GM03348 (cell line): ENCODE results near the gene KRTAP1-1.
A peak's percentile ranks its signal among the peaks of the same experiment; 100 is the strongest.
"Not testable (repeated sequence)": the region's sequence is repeated elsewhere in the genome, so short reads cannot be mapped to it uniquely, and the experiment has no call there.

Source experiments
- DNase-seq: peaks from one replicate; pipeline ENCODE4 v3.0.0; 2012; ENCODE audit warnings: low spot score

The KRTAP1-1 gene

DNA sequence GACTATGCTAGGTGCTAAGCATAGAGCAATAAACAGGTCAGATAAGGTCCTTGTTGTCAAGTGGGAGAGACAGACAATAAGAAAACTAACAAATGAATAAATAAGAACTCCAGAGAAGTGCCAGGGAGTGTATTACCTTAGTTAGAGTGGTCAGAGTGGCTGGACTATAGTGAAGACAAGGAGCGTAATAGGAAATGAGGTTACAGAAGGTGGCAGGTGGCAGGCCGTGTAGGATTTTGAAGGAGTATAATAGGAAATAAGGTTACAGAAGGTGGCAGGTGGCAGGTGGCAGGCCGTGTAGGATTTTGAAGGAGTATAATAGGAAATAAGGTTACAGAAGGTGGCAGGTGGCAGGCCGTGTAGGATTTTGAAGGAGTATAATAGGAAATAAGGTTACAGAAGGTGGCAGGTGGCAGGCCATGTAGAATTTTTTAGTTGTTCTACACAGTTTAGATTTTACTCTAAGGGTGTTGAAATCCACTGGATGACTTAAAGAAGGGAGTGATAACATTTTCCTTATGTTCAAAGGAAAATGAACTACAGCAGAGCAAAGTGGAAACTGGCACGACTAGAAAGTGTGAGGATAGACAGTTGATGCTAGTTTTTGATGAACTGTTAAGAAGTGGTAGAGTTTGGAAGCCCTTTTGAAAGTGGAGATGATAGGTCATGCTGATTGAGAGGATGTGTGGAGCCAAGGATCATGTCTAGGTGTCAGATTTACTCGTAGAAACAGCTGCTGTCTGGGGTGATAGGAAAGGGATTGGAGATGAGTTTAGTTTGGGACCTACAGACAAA lies 28.7 kb downstream of the KRTAP1-1 start:
- no peak for DNase-seq

DNA sequence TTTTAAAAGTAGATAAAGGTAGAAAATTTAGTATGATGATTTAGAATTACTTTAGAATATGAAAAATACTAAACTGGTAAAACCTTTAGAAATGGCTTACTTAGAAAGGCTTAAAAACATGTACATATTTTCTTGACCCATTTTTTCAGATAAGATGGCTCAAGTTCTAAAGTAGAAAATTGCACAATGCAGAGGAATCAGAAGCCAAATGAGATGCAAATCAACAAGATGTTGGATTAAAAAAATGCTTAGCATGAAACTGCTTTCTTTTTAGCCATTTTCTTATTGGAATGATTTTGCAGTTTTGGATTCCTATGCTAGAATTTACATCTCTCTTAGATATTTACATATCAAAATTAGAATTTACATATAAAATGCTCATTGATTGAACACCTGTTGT lies 30.8 kb downstream of the KRTAP1-1 start:
- DNase-seq = peak; percentile 9

DNA sequence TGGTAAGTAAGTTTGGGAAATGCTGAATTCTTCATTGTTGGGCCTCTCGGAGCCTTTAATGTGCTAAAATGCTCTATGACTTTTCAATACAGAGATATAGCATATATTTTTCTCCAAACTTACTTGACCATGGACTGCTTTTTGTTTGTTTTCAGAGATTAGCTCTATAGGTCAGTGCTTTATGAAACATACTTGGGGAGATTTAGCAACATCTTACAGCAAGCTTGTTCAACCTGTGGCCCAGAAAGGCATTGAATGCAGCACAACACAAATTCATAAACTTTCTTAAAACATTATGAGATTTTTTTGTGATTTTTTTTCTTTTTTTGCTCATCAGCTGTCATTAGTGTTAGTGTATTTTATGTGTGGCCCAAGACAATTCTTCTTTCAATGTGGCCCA lies 31.3 kb downstream of the KRTAP1-1 start:
- no peak for DNase-seq

DNA sequence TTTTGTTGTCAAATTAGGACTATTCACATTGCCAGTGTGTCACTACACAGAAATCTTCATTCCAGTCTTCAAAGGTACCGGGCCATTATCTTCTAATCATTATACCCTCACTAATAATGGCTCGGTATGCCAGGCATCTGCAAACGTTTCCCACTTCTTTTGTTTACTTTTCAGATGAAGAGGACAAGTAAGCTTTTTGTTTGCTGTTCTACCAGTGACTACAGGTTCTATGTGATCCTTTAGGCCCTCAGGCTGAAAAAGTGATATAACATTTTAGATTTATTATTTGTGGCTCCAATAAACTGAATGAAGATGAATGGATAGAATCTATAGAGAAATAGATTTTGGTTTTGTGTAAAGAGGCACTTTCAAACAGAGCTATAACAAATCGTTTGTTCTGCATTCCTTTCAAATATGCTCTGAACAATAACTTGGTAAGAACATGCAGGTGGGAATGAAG lies 31.9 kb downstream of the KRTAP1-1 start:
- no peak for DNase-seq

DNA sequence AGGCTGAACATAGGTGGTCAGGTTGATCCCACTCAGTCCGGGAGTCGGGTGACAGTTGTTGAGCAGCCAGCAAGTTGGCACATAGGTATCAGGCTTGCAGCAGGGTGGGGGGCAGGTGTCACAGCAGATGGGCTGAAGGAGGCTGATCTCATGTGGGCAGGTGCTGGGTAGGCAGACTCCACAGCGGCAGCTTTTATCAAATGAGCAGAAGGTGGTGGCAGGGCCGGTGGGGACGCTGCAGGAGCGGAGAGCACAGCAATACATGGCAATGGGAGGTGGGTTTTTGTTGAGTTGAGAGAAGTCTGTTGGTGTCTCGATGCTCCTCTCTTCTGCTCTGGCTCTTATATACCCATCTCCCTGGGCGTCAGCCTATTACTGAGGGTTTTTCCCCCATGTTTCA lies 32.4 kb downstream of the KRTAP1-1 start, which contains the start of gene KRTAP3-1:
TSS of gene KRTAP3-1 (minus strand) at position 318 of the 400 bp plus-strand sequence. CDS start at position 264, 54 bp downstream.
- no peak for DNase-seq

DNA sequence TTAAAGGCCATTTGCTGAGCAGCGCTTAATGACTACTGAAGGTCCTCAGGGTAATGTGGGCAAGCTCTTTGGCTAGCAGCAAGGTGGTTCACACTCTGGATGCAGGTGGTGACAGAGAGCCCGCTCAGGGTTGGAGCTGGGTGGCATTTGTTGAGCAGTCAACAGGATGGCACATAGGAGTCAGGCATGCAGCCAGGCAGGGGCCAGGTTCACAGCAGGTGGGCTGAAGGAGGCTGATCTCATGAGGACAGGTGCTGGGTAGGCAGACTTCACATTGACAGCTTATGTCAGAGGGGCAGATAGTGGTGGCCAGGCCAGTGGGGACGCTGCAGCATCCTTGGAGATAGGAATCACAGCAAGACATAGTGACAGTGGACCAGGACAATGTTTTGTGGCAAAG lies 36.9 kb downstream of the KRTAP1-1 start:
- no peak for DNase-seq

DNA sequence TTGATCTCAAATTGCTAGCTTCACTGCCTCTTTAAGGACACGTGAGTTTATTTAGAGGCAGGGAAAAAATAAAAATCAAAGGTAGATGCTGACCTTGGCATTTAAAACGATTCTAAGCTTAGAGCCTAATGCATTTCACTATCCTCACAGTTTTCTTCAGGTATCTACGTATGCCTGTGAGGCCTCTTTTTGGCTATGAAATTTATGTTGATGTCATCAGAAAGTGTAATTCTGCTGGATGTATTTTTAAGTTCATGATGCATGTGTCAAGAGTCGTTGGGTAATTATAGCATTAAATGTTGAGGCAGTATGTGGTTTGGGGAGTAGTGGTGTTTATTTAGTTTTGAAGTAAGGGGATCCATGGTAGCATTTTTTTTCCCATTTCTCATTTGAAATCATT lies 37.3 kb downstream of the KRTAP1-1 start:
- no peak for DNase-seq

DNA sequence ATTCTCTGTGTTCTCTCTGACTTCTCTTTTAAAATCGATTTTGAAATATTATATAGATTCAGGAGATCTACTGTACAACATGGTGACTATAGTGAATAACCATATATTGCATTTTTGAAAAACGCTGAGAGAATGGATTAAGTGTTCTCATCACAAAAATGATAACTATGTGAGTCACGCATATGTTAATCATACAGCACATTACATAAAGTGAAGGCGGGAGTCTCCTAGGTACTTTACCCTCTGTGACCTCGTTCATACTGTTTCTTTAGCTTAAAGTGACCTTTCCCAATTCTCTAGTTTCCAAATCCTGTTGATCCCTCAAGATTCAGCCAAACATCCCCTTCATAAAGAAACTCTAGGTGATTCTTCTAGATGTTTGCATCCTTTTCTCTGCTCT lies 38.4 kb downstream of the KRTAP1-1 start:
- no peak for DNase-seq

DNA sequence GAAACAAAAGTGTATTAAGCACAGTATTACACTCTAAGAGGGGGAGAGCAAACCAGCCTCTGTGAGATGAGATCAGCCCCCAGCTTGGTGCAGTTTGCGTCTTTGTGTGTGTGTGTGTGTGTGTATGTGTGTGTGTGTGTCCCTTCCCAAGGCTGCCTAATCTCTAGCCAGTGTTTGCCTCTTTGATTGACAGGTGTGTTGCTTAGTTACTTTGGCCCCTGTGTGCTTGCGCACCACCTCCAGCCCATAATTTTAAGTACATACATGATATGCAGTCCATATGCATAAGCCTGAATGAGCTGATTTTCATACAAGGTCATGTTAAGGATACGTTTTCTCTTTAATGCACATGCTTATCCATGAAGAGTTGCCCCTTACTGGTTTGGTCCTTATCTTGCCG lies 39.5 kb downstream of the KRTAP1-1 start:
- DNase-seq = no peak

DNA sequence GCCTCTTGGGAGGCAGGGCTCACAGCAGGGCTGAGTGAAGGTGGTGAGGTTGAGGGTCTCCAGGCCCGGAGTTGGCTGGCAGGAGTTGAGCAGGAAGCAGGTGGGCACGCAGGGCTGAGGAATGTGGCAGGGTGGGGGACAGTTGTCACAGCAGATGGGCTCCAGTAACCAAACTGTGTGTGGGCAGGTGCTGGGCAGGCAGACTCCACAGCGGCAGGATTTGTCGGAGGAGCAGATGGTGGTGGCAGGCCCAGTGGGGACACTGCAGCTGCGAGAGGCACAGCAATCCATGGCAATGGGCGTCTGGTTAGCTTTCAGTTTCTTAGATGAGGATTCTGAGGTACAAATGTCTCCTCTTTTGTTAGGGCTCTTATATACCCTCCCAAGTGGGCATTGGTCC lies 41.7 kb downstream of the KRTAP1-1 start, which contains the start of gene KRTAP3-2:
TSS of gene KRTAP3-2 (minus strand) at position 344 of the 400 bp plus-strand sequence. CDS start at position 291, 53 bp downstream.
- not testable (repeated sequence) for DNase-seq

DNA sequence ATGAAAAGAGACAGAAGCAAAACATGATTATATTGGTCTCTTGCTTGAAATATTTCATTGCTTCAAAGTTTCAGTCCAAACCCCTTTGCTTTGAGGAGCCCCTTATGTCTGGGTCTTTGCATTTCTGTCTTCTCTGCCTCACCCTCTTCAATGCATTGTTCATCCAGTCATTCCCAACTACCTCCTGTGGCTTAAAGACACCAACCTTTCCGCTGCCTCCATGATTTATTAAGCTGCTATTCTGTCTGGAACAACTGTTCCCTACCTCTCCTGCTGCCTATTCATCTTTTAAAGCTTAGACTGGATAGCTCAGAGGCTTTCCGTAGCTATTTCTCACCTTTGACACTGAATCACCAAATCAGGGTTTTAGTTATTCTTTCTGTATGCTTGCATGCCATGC lies 43.9 kb downstream of the KRTAP1-1 start:
- no peak for DNase-seq

DNA sequence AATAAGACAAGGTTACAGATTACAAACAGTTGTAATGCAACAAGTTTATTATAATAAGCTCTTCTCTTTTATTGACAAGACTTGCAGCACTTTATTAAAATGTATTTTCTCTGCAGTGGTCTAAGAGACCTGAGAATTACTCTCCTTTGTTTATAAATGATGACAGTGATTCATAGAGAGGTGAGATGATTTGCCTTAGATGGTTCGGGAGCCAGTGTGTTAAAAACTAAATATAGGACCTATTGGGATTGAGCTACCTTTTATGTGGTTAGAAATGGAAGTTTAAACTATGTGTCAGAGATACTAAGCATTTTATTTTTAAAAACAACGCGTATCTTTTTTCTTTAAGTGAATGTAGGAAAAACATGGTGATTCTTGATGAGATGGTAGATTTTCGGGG lies 44.4 kb downstream of the KRTAP1-1 start:
- DNase-seq = no peak

DNA sequence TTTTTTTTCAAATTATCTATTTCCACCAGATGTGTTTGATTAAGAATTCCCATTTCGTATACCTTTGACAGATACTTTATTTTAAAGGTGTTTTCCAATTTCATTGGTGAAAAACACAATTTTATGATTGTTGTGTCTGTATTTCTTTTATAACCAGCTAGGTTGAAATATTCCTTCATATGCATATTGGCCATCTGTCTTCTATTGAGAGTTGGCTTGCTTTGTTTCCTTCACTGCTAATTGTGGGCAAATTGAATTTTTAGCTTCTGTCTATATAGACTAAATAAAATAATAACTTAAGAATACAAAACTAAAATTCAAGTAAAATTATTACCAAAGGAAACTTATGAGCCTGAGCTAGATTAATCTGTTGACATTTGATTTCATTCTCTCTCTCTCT lies 46.1 kb downstream of the KRTAP1-1 start:
- DNase-seq = no peak

DNA sequence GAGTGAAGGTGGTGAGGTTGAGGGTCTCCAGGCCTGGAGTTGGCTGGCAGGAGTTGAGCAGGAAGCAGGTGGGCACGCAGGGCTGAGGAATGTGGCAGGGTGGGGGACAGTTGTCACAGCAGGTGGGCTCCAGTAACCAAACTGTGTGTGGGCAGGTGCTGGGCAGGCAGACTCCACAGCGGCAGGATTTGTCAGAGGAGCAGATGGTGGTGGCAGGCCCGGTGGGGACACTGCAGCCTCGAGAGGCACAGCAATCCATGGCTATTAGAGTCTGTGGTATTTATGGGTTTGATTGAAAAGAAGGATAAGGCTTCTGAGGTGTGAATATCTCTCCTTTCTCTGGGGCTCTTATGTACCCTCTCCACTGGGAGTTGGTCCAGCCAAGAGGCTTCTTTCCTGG lies 47.4 kb downstream of the KRTAP1-1 start, which contains the start of gene KRTAP3-3:
TSS of gene KRTAP3-3 (minus strand) at position 326 of the 400 bp plus-strand sequence. CDS start at position 259, 67 bp downstream.
- no peak for DNase-seq

DNA sequence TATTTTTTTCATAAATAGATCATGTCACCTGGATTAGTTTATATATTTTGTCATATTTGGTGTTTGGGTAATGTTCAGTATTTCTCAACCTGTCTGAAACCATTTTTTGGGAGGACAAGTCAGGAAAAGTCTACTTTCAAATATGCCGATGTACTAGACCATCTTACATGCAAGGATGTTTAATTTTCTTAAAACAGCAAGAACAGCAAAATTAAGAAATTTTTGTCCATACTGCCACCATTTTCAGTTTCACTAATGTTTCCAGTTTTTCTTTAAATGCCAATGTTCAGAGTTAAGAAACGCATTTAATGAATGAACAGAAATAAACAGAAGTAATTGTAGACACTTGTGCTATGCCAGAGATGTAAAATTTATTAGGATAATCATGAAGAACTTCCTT lies 48.2 kb downstream of the KRTAP1-1 start:
- DNase-seq = no peak

DNA sequence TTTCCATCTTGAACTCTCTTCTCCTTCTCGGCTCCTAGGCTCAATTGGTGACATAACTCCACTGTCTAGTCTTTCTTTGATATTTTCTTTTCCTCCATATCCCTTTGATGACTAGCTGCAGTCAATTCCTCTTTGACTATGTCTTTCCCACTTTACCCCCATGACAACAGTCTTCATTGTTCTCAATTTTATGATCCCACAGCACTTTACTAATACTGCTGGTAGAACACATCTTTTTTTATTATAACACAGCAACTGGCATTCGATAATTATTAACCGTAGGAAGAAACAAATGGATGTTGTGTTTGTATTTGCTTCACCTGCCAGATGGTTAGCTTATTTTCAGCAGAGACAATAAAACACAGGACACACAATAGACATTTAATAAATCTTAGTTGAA lies 48.6 kb downstream of the KRTAP1-1 start:
- DNase-seq = no peak
